Transverse colon (tissue), 4 donors: Measurements from ENCODE around the gene COLEC12.

Experiments
- CTCF ChIP-seq, 5 experiments: fragments of 200-600 bp in 3 of 5; fragments of 450-650 bp in 2 of 5; sonication (generic) in 3 of 5; IDR thresholded peaks; 1 replicate in 2 of 5; 2 replicates in 3 of 5; pipeline ENCODE4 v1.5.1; 2016 to 2017; ENCODE audit warnings: antibody characterized with exemption in 5 of 5, inconsistent platforms in 3 of 5, mild to moderate bottlenecking in 2 of 5, moderate library complexity in 1 of 5
- EP300 ChIP-seq: sonication (generic); formaldehyde crosslinking; IDR thresholded peaks from one replicate; pipeline ENCODE4 v1.6.1; 2017; ENCODE audit warnings: antibody characterized with exemption, low read depth
- POLR2A ChIP-seq: fragments of 450-650 bp; IDR thresholded peaks from one replicate; pipeline ENCODE4 v1.6.1; 2016; ENCODE audit warnings: antibody characterized with exemption, mild to moderate bottlenecking, moderate library complexity
- POLR2AphosphoS5 ChIP-seq, 3 donors: sonication (generic); formaldehyde crosslinking; IDR thresholded peaks; one replicate each; pipeline ENCODE4 v1.6.1; 2016; ENCODE audit warnings: antibody characterized with exemption in 3 of 3

- no peak for TF ChIP-seq CTCF (IDR thresholded peaks at IDR 0.05)
- TF ChIP-seq POLR2AphosphoS5 (IDR thresholded peaks at IDR 0.05) = no peak
- no peak for TF ChIP-seq POLR2A
- no peak for TF ChIP-seq EP300
These were observed 2.8 kb downstream of the COLEC12 start for GRCh38 chr18:497688-498087.
